LNCAP (cell line): ENCODE data around the gene DTNBP1.

Experiments used
- CTCF ChIP-seq: fragments of 450-650 bp; IDR thresholded peaks from 2 replicates; pipeline ENCODE4 v1.5.1; 2017; ENCODE audit warnings: mild to moderate bottlenecking

DTNBP1 gene

GRCh38 chr6:15581751-15582150 lies 81.1 kb downstream of the DTNBP1 start:
- TF ChIP-seq CTCF: no peak

GRCh38 chr6:15580326-15580725 lies 82.5 kb downstream of the DTNBP1 start:
- no peak for TF ChIP-seq CTCF

GRCh38 chr6:15578716-15579391 lies 84.0 kb downstream of the DTNBP1 start:
- TF ChIP-seq CTCF: no peak

GRCh38 chr6:15577550-15578171 lies 85.2 kb downstream of the DTNBP1 start:
- TF ChIP-seq CTCF: no peak

- no peak for TF ChIP-seq CTCF
These were observed 85.7 kb downstream of the DTNBP1 start for GRCh38 chr6:15577106-15577505.

GRCh38 chr6:15575357-15576033 lies 87.3 kb downstream of the DTNBP1 start:
- TF ChIP-seq CTCF: no peak

GRCh38 chr6:15574486-15574885 lies 88.3 kb downstream of the DTNBP1 start:
- no peak for TF ChIP-seq CTCF
